Astrocyte (in vitro differentiated cells and primary cell): Measurements from ENCODE around the gene SLC35C1.

Source experiments
- CTCF ChIP-seq: IDR thresholded peaks from 2 replicates; pipeline ENCODE4 v1.5.1; 2011; ENCODE audit warnings: low read depth, mild to moderate bottlenecking, inconsistent platforms, low read length, moderate library complexity; ENCODE audit not compliant: insufficient read depth
- EZH2 ChIP-seq: IDR thresholded peaks from 2 replicates; pipeline ENCODE4 v1.6.1; 2012; ENCODE audit warnings: mild to moderate bottlenecking, low read length, inconsistent platforms; ENCODE audit not compliant: insufficient read depth

GRCh38 chr11:45807792-45808238, 2.9 kb downstream of the SLC35C1 start:
- TF ChIP-seq CTCF (no peak), EZH2 (no peak)
